ENCODE measurements around the gene ZNF764. TPM values are rescaled to one million over a fixed set of nuclear protein-coding genes. Genes with fewer than 3 reads are reported as not detected.
"Not testable (repeated sequence)": the region's sequence is repeated elsewhere in the genome, so short reads cannot be mapped to it uniquely, and the experiment has no call there.

ZNF764 gene
- total RNA-seq, 1 experiment from 2014 or later = 8.3 TPM

GRCh38 chr16:30600929-30601328 lies 42.8 kb upstream of the ZNF764 start:
- Mint-ChIP-seq H3K27ac (ENCODE audit: low read depth, unreplicated experiment) (no peak overlapping the region), H3K9me3 (ENCODE audit: unreplicated experiment) (no peaks in the 10 kb centered on the region), H3K27me3 (ENCODE audit: insufficient read depth, unreplicated experiment) (no peaks in the 10 kb centered on the region), H3K4me1 (ENCODE audit: insufficient read depth, unreplicated experiment) (no peaks in the 10 kb centered on the region), H3K36me3 (ENCODE audit: insufficient read depth, unreplicated experiment) (peaks cover 36% of the 10 kb centered on the region), H3K4me3 (ENCODE audit: unreplicated experiment) (no peak overlapping the region)
- no TSS peak for BruUV-seq (replicated peaks)
- no peak for DNase-seq (ENCODE audit: unreplicated experiment)
- no peak for TF ChIP-seq CTCF (IDR thresholded peaks at IDR 0.05; ENCODE audit: unreplicated experiment)
- POLR2A ChIA-PET = interaction anchor here (1.2 to 2.5 kb wide), 3 partner anchors 10 to 66 kb away, joined by 3 to 9 read pairs (median 3); partner anchors contain the start of genes ZNF689, ZNF747 and ZNF785
- CTCF ChIA-PET = interaction anchor here (0.7 to 3.1 kb wide), 6 partner anchors 14 to 299 kb away, joined by 3 to 20 read pairs (median 4); partner anchors contain the start of gene DCTPP1
- intact Hi-C loops (cut with micrococcal nuclease) = no loop called here

DNA sequence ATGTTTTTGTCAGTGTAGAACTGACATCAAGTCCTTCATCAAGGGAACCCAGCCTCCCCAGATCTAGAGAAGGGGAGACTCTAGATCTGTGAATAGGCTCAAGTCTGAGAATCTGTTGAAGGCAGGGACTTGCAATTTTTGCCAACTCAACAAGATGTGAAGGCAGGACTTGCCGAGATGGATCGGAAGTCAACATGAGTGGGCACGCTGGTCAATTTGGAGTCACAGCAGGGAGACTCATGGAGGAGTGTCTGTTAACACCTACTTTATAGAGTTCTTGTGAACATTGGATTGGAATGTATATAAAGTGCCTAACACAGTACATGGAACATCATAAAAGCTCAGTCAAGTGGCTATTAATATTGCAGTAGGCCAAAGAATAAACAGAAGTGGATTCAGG lies 42.0 kb upstream of the ZNF764 start:
- no peak for DNase-seq (ENCODE audit: unreplicated experiment)
- Mint-ChIP-seq H3K9me3 (ENCODE audit: unreplicated experiment) (no peaks in the 10 kb centered on the region), H3K36me3 (ENCODE audit: insufficient read depth, unreplicated experiment) (peaks cover 29% of the 10 kb centered on the region), H3K4me1 (ENCODE audit: insufficient read depth, unreplicated experiment) (no peaks in the 10 kb centered on the region), H3K27ac (ENCODE audit: low read depth, unreplicated experiment) (no peak overlapping the region), H3K4me3 (ENCODE audit: unreplicated experiment) (no peak overlapping the region), H3K27me3 (ENCODE audit: insufficient read depth, unreplicated experiment) (no peaks in the 10 kb centered on the region)
- no TSS peak for BruUV-seq (replicated peaks)
- ChIA-PET CTCF (interaction anchor here (0.8 to 3.1 kb wide), 4 partner anchors 15 to 170 kb away, joined by 3 to 20 read pairs (median 4); partner anchors contain the start of gene DCTPP1), POLR2A (interaction anchor here (0.7 to 2.5 kb wide), 4 partner anchors 10 to 238 kb away, joined by 3 to 9 read pairs (median 3); partner anchors contain the start of genes ZNF689, ZNF747 and ZNF785)
- no peak for TF ChIP-seq CTCF (IDR thresholded peaks at IDR 0.05; ENCODE audit: unreplicated experiment)
- intact Hi-C loops (cut with micrococcal nuclease) = no loop called here

- peaks cover 5% of the 10 kb centered on the region for H3K36me3 Mint-ChIP-seq (ENCODE audit: insufficient read depth, unreplicated experiment)
- ChIA-PET POLR2A (no interaction called here), CTCF (interaction anchor here (0.6 to 0.7 kb wide), 2 partner anchors 42 to 118 kb away, joined by 3 read pairs; no protein-coding TSS in a partner anchor)
- TF ChIP-seq CTCF (IDR thresholded peaks at IDR 0.05; ENCODE audit: unreplicated experiment) = no peak
- H3K27me3 Mint-ChIP-seq (ENCODE audit: insufficient read depth, unreplicated experiment) = no peaks in the 10 kb centered on the region
- no TSS peak for BruUV-seq (replicated peaks)
- H3K4me3 Mint-ChIP-seq (ENCODE audit: unreplicated experiment) = no peak overlapping the region
- intact Hi-C loops (cut with micrococcal nuclease) = no loop called here
- H3K27ac Mint-ChIP-seq (ENCODE audit: low read depth, unreplicated experiment) = no peak overlapping the region
- no peak for DNase-seq (ENCODE audit: unreplicated experiment)
- no peaks in the 10 kb centered on the region for H3K4me1 Mint-ChIP-seq (ENCODE audit: insufficient read depth, unreplicated experiment)
- no peaks in the 10 kb centered on the region for H3K9me3 Mint-ChIP-seq (ENCODE audit: unreplicated experiment)
Measured at GRCh38 chr16:30592871-30593270, 34.7 kb upstream of the ZNF764 start.

DNA sequence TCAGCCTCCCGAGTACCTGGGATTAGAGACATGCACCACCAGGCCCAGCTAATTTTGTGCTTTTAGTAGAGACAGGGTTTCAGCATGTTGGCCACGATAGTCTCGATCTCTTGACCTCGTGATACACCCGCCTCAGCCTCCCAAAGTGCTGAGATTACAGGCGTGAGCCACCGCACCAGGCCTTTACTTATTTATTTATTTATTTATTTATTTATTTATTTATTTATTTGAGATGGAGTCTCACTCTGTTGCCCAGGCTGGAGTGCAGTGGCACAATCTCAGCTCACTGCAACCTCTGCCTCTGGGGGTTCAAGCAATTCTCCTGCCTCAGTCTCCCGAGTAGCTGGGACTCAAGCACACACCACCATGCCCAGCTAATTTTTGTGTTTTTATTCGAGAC lies 32.7 kb upstream of the ZNF764 start:
- intact Hi-C loops (cut with micrococcal nuclease); H3K27ac Mint-ChIP-seq (ENCODE audit: low read depth, unreplicated experiment); DNase-seq (ENCODE audit: unreplicated experiment); H3K4me1 Mint-ChIP-seq (ENCODE audit: insufficient read depth, unreplicated experiment); H3K9me3 Mint-ChIP-seq (ENCODE audit: unreplicated experiment); H3K27me3 Mint-ChIP-seq (ENCODE audit: insufficient read depth, unreplicated experiment); H3K4me3 Mint-ChIP-seq (ENCODE audit: unreplicated experiment); H3K36me3 Mint-ChIP-seq (ENCODE audit: insufficient read depth, unreplicated experiment); BruUV-seq (replicated peaks): not testable (repeated sequence)
- CTCF ChIA-PET = interaction anchor here (0.6 to 1.3 kb wide), 5 partner anchors 17 to 220 kb away, joined by 3 to 6 read pairs (median 3); partner anchors contain the start of gene ITGAL
- POLR2A ChIA-PET = interaction anchor here (0.6 to 0.7 kb wide), 2 partner anchors 16 to 34 kb away, joined by 3 read pairs; no protein-coding TSS in a partner anchor

DNA sequence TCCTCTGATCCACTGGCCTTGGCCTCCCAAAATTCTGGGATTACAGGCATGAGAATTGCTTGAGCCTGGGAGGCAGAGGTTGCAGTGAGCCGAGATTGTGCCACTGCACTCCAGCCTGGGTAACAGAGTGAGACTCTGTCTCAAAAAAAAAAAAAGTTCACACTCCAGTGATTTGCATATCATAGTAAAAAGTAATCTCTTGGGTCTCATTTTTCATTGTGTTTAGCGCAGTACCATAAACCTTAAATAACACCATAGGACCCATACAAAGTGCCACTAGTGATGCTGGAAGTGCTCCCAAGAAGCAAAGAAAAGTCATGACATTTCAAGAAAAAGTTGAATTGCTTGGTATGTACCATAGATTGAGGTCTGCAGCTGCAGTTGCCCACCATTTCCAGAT lies 31.4 kb upstream of the ZNF764 start:
- BruUV-seq (replicated peaks); H3K27ac Mint-ChIP-seq (ENCODE audit: low read depth, unreplicated experiment); intact Hi-C loops (cut with micrococcal nuclease); H3K36me3 Mint-ChIP-seq (ENCODE audit: insufficient read depth, unreplicated experiment); H3K27me3 Mint-ChIP-seq (ENCODE audit: insufficient read depth, unreplicated experiment); DNase-seq (ENCODE audit: unreplicated experiment); H3K4me3 Mint-ChIP-seq (ENCODE audit: unreplicated experiment); POLR2A ChIA-PET; H3K4me1 Mint-ChIP-seq (ENCODE audit: insufficient read depth, unreplicated experiment); H3K9me3 Mint-ChIP-seq (ENCODE audit: unreplicated experiment): not testable (repeated sequence)
- CTCF ChIA-PET = interaction anchor here (0.6 kb wide), 1 partner anchor 620 kb away, joined by 4 read pairs; no protein-coding TSS in a partner anchor
